NCI-H187 treated with DMSO at 0.1 percent for 48 hours (cell line): ENCODE data around the gene C9orf153.
"Not testable (repeated sequence)": the region's sequence is repeated elsewhere in the genome, so short reads cannot be mapped to it uniquely, and the experiment has no call there.

Experiments used
- DNase-seq: peaks from one replicate; lab custom pipeline; 2025; lab: John Stamatoyannopoulos, UW

The C9orf153 gene

GRCh38 chr9:86263876-86264275 is 4.4 kb upstream of the C9orf153 start:
- no peak for DNase-seq

DNA sequence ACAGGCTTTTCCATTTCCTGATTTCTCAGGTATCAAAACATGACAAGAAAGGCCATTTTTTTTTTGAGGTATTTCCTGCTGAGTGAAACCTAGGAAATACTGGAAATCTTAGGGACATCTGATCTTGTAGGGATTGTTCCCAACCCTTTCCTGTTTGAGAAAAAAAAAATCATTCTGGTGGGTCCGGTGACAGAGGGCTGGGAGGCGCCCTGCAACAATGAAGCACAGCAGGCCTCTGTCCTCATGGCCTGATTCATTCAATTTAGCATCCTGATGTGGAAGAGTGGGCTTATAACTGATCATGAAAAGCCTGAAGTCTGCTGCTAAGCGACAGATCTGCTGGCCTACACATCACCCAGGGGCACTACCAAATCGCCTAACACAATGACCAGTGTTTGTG is 3.0 kb upstream of the C9orf153 start:
- DNase-seq = no peak

DNA sequence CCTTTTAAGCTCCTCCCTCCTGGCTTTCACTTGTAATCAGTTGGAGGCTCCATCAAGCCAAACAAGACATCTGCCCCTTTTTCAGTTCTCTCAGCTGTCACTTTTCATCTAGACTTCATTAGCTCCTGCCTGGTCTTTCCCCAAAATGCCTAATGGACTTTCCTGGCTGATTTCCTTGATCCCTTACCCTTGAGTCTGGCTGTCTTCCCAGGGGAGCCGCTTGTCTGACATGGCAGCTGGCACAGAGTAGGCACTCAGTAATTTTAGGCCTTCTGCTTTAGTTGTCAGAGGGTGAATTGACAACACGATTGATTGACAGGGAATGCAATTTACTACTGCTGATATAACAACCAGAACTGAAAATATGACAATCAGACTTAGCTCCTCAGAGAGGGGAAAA is 2.1 kb downstream of the C9orf153 start:
- DNase-seq = no peak

GRCh38 chr9:86256653-86257052 is 2.8 kb downstream of the C9orf153 start:
- DNase-seq = no peak

- no peak for DNase-seq
Observed at GRCh38 chr9:86253577-86253976, 5.9 kb downstream of the C9orf153 start.

GRCh38 chr9:86252870-86253269 is 6.6 kb downstream of the C9orf153 start:
- no peak for DNase-seq

DNA sequence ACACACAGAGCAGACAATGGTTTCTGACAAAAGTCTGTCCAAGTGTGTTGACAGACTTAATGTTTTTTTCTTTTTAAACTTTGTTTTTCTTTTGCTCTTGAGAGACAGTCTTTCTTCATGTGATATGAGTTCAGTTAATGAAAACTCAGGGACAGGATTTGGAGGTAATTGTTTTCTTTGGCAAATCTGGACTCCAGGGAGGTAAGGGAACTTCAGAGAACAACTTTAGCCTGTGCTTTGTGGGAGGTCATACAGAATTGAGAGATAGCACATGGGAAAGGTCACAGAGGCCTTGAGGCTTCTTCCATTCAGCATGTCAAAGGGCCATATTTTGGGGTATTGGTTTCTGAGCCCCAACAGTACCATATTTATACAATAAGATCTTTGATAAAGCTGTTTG is 9.3 kb downstream of the C9orf153 start:
- DNase-seq = no peak

DNA sequence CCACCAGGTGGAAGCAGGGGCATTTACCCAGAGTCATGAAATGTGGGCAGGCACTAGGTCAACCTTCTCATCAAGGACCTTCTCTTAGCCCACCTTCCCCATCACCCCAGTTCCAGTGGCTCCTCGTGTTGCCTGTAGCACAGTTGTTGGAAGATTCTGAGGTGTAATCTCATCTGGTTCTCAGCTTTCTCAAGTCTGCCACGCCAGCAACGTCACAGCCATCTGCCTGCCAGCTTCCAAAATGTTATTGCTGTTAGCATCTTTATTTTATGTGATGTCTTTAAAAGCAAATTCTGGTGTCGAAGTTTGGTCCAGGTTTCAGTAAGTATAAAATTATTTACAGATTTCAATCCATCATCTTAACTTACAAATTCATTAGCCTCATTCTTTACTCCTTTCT is 10.7 kb downstream of the C9orf153 start:
- no peak for DNase-seq

DNA sequence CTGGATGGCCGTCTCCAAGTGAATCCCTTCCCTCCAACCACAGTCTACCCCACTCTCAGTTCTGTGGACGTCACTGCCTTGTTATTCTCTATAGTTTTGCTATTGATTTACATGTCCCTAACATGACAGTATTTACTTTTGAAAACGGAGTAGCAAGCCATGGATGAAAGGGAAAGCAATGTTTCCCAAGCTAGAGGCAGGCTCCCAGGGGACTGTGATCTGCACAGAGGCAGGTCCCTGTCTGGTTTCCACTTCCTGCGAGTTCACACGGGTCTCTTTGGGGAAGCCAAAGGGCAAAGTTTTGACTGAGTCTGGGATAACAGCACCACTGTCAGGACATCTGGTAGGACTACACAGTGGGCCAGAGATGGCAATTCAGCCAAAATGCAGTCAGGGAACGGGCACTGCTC is 12.7 kb downstream of the C9orf153 start:
- DNase-seq = no peak

GRCh38 chr9:86242071-86242470 is 17.4 kb downstream of the C9orf153 start:
- DNase-seq = no peak

- no peak for DNase-seq
Observed at GRCh38 chr9:86241216-86241615, 18.2 kb downstream of the C9orf153 start.

- DNase-seq = no peak
Observed at GRCh38 chr9:86238861-86239770, 20.3 kb downstream of the C9orf153 start.

GRCh38 chr9:86230858-86231257 is 28.6 kb downstream of the C9orf153 start:
- DNase-seq = no peak

- no peak for DNase-seq
Observed at GRCh38 chr9:86222667-86223066, 36.8 kb downstream of the C9orf153 start.

GRCh38 chr9:86219606-86220005 is 39.9 kb downstream of the C9orf153 start:
- no peak for DNase-seq

DNA sequence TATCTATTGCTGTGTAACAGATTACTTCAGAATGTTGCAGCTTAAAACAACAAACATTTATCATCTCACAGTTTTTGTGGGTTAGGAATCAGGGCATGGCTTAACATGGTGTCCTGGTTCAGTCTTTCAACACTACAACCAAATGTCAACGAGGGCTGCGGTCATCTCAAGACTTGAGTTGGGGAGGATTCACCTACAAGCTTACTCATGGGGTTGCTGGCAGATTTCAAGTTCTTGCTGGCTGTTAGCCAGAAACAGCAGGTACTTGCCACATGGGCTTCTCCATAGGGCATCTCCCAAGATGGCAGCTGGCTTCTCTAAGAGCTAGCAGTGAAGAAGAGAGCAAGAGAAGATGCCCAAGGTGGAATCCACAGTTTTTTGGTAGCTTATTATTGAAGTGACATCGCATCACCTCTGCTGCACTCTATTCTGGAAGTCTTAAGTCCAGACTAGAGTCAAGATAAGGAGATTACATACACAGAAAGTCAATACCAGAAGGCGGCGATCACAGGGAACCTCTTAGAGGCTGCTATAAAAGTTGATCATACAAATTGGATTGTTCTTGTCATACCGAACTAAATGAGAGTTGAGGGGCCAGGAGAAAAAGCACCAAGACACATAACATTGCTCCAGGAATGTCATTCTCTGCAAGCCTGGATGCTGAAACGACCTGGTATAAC is 42.2 kb downstream of the C9orf153 start:
- DNase-seq = no peak

DNA sequence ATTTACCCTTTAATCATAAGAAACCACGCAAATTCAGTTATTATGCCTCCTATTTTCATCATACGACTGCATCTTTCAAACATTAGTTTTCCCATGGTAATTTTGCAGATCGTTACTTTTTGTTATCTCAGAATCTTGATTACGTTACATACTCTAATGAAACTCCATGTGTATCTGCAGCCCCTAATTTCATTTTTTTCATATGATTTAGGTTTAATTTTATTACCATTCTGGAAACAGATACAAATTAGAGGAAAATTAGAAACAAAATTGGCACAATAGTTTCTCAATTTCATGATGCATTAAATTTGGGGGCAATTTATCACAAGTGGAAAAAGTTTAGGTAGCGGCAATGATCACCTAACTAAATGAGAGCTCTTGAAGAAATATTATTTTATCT is 52.3 kb downstream of the C9orf153 start:
- DNase-seq = no peak

GRCh38 chr9:86202338-86202882 is 57.0 kb downstream of the C9orf153 start:
- DNase-seq = no peak

DNA sequence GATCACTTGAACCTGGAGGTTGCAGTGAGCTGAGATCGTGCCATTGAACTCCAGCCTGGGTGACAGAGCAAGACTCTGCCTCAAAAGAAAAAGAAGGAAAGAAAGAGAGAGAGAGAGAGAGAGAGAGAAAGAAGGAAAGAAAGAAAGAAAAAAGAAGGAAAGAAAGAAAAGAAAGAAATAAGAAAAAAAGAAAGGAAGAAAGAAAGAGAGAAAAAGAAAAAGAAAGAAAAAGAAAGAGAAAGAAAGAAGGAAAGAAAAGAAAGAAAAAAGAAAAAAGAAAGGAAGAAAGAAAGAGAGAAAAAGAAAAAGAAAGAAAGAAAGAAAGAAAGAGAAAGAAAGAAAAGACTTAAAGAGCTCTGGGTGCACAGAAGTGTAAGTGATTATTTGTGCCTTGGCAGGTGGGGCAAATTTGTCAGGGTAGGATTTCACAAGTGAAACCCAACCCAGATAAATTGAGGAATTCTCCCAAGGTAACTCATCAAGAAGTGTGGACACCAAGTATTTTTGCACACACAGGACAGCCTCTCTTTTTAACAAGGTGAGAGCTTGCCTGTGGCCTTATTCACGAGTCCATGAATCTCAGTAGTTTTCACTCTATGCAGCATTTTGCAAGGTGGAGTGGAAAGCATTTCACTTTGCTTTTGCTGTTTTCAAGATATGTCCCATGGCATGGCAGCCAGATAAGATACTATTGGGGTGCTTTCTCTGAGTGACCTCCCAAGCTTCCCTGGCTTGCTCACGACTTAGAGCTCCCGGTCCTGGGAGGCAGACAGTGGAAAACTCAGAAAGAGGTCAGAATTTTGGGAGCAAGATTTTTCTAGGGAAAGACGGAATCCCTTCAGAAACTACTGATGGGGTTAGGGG is 57.8 kb downstream of the C9orf153 start:
- no peak for DNase-seq

DNA sequence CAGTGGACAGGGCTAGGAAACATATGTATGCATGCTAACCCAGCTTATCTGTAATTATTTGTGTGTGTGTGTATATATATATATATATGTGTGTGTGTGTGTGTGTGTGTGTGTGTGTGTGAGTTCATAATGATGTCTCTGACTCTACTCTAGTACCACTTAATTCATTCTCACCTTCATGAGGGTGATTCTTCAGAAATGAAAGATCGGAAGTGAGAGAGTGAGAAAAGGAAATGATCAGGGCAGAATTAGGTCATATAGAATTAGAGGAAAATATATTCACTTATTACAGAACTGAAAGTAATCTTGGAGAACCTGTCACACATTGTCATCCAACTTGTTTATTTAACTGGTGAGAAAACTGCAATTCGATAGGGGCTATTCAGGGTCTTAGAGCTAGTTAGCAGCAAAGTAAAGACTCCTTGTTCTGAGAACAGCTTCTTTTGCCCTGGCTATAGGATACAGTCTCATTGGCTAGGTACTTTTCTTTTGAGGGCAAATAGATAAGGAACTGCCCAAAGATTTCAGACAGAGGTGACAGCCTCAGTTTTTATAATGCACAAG is 58.8 kb downstream of the C9orf153 start:
- DNase-seq = no peak

DNA sequence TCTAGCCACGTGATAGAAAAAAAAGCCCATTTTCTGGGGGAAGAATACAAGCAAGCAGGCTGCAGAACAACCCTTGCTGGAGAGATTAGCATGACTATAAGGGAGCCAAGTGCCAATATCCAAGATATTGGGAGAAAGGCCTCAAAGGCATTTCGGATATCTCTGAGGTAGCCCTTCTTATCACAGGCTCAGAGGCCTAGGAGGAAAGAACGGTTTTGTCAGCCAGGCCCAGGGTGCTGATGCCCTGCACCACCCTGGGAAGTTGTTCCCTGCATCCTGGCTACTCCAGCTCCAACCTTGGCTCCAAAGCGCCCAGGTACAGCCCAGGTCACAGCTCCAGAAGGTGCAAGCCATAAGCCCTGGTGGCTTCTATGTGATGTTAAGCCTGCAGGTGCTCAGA is 66.4 kb downstream of the C9orf153 start:
- DNase-seq = no peak

DNA sequence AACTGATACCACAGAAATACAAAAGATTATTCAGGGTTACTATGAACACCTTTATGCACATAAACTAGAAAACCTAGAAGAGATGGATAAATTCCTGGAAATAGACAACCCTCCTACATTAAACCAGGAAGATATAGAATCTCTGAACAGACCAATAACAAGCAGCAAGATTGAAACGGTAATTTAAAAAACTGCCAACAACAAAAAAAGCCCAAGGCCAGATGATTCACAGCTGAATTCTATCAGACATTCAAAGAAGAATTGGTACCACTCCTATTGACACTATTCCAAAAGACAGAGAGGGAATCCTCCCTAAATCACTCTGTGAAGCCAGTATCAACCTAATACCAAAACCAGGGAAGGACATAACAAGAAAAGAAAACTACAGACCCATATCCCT is 68.8 kb downstream of the C9orf153 start:
- DNase-seq = not testable (repeated sequence)
